Measurements from ENCODE around the gene NDUFV1.

Gene NDUFV1

GRCh38 chr11:67614730-67615714 lies 8.3 kb downstream of the NDUFV1 start (continued):
- no peak for TF ChIP-seq TSHZ2 (CRISPR knock-in tag; IDR thresholded peaks at IDR 0.05)
- TF ChIP-seq ZNF70 (CRISPR knock-in tag; IDR thresholded peaks at IDR 0.05), result no peak
- TF ChIP-seq ESRRG (CRISPR knock-in tag; IDR thresholded peaks at IDR 0.05), result no peak

- no peak for TF ChIP-seq TCF4 (CRISPR knock-in tag; IDR thresholded peaks at IDR 0.05; ENCODE audit: borderline replicate concordance)
- no peak for TF ChIP-seq CREB5 (CRISPR knock-in tag; IDR thresholded peaks at IDR 0.05; ENCODE audit: low read depth)
- TF ChIP-seq POU6F1 (CRISPR knock-in tag; IDR thresholded peaks at IDR 0.05; ENCODE audit: borderline replicate concordance, low read depth), result no peak
- no peak for TF ChIP-seq RARB (CRISPR knock-in tag; IDR thresholded peaks at IDR 0.05)
- no peak for TF ChIP-seq TOX (CRISPR knock-in tag; IDR thresholded peaks at IDR 0.05; ENCODE audit: borderline replicate concordance)
- no peak for TF ChIP-seq CSRNP3 (CRISPR knock-in tag; IDR thresholded peaks at IDR 0.05)
- no peak for TF ChIP-seq SNAI2 (CRISPR knock-in tag; IDR thresholded peaks at IDR 0.05)
- no peak for TF ChIP-seq PPARA (CRISPR knock-in tag; IDR thresholded peaks at IDR 0.05; ENCODE audit: borderline replicate concordance)
- TF ChIP-seq ZNF8 (CRISPR knock-in tag; IDR thresholded peaks at IDR 0.05), result no peak
- TF ChIP-seq TSHZ2 (CRISPR knock-in tag; IDR thresholded peaks at IDR 0.05), result no peak
- TF ChIP-seq PATZ1 (CRISPR knock-in tag; IDR thresholded peaks at IDR 0.05; ENCODE audit: borderline replicate concordance), result no peak
- peak; percentile 5; the same call in 2 of the 3 replicates for ATAC-seq
Measured at GRCh38 chr11:67615728-67616430, 9.1 kb downstream of the NDUFV1 start.
